Body of pancreas (tissue), 4 donors: ENCODE data around the gene BCS1L. TPM values are rescaled to one million over a fixed set of nuclear protein-coding genes. Genes with fewer than 3 reads are reported as not detected.
A peak's percentile ranks its signal among the peaks of the same experiment; 100 is the strongest.

Source experiments
- ATAC-seq: fragments of 150-250 bp; one replicate; pipeline ENCODE4 v1.9.1; 2016
- DNase-seq, 4 donors: peaks; one replicate each; pipeline ENCODE4 v3.0.0-alpha.2; 2019
- H3K27ac ChIP-seq, 4 donors: fragments of 200-600 bp; sonication (generic); 1 replicate in 3 of 4; 2 replicates in 1 of 4; pipeline versions ENCODE4 v1.5.1 to v1.6.1; 2016 to 2019; ENCODE audit warnings: mild to moderate bottlenecking in 1 of 4, mixed read lengths in 1 of 4, moderate library complexity in 1 of 4
- H3K27me3 ChIP-seq, 2 donors: fragments of 200-600 bp; sonication (generic); one replicate each; pipeline ENCODE4 v1.6.0; 2016; ENCODE audit warnings: mild to moderate bottlenecking in 1 of 2
- H3K36me3 ChIP-seq, 2 donors: fragments of 200-600 bp; sonication (generic); replicated peaks in 1 of 2; 2 replicates each; pipeline ENCODE4 v1.5.1; 2016; ENCODE audit warnings: low read depth in 2 of 2; ENCODE audit not compliant: insufficient read depth in 1 of 2
- H3K4me1 ChIP-seq: fragments of 200-600 bp; sonication (generic); one replicate; pipeline ENCODE4 v1.6.0; 2016
- H3K4me3 ChIP-seq, 2 donors: fragments of 200-600 bp; sonication (generic); 1 replicate in 1 of 2; 2 replicates in 1 of 2; pipeline ENCODE4 v1.5.1; 2016 to 2019
- H3K9me3 ChIP-seq, 3 donors: fragments of 200-600 bp; sonication (generic); 1 replicate in 2 of 3; 2 replicates in 1 of 3; pipeline ENCODE4 v1.5.1; 2016
- CTCF ChIP-seq, 7 experiments: fragments of 450-650 bp in 4 of 7; fragments of 200-600 bp in 3 of 7; sonication (generic) in 3 of 7; IDR thresholded peaks; one replicate each; pipeline ENCODE4 v1.5.1; 2016 to 2019; ENCODE audit warnings: antibody characterized with exemption in 7 of 7
- POLR2A ChIP-seq, 3 donors: fragments of 450-650 bp; IDR thresholded peaks; one replicate each; pipeline ENCODE4 v1.6.1; 2016; ENCODE audit warnings: antibody characterized with exemption in 3 of 3, mild to moderate bottlenecking in 2 of 3
- WGBS, 2 donors: methylation state at CpG; one replicate each; pipeline ENCODE4 v1.1.5; 2017; 5-methylcytosine and 5-hydroxymethylcytosine counted together
- intact Hi-C: fragments of 100-400 bp; cut with DNase I; formaldehyde crosslinking; loops from one replicate; pipeline ENCODE4 v1.15.1; 2023
- total RNA-seq, 2 donors: library from RNA; depleted of rRNA; stranded (reverse); fragments of >200 nt; gene quantifications; one replicate each; pipeline ENCODE4 v1.1.0, GENCODE V29; 2016

The BCS1L gene, protein sequence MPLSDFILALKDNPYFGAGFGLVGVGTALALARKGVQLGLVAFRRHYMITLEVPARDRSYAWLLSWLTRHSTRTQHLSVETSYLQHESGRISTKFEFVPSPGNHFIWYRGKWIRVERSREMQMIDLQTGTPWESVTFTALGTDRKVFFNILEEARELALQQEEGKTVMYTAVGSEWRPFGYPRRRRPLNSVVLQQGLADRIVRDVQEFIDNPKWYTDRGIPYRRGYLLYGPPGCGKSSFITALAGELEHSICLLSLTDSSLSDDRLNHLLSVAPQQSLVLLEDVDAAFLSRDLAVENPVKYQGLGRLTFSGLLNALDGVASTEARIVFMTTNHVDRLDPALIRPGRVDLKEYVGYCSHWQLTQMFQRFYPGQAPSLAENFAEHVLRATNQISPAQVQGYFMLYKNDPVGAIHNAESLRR
- 10 to 100 TPM; 34.2 to 64.3 TPM for total RNA-seq

DNA sequence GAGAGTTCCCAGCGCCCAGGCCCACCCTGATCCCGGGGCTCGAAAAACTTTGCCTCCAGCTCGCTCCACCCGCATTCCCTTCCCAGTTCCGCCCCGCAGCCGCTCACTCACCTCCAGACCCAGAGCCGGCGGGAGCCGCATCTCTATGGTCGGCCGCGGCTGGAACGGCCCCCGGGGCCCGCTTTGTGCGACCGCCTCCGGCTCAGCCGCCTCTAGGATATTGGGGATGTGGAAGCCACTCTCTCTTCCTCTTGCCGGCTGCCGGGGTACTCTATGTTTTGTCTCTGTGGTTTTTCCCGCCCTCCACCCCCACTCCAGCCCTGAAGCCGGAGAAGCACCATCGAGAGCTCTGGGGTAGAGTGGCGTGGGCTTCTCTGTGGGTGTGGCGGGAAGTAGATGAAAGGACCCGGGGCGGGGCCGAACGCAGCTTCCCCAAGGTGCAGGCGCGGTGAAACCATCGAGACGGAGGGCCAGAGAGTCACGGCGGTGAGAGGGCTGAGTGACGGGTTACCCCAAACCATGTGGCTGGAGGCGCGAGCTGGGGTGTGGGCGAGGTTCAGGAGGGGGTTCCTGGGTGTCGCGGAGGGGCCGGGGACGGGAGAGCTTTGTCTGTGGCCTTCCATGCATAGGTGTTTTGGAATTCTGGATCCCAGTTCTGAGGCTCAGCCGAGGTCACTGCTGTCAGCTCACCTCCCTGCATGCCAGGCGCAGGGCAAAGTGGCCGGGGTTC, at the start of gene BCS1L, which contains the start of gene ZNF142:
BCS1L (plus strand) TSS at position 426 of the 730 bp plus-strand sequence. CDS start 1,305 bp downstream, outside the sequence.
ZNF142 (minus strand) TSS at position 366 of the 730 bp plus-strand sequence. CDS start 3,194 bp downstream, outside the sequence.
- Histone ChIP-seq H3K4me1 (peaks cover 27% of the 10 kb centered on the region), H3K4me3 (peak within 1 kb of the TSS; percentile 39 to 80), H3K27me3 (no peaks in the 10 kb centered on the region), H3K36me3 (peaks cover 3 to 31% of the 10 kb centered on the region in 2 donors), H3K9me3 (no peaks in the 10 kb centered on the region), H3K27ac (peak within 1 kb of the TSS; percentile 27 to 77 (median 62))
- ATAC-seq (peak; percentile 96), DNase-seq (peak; percentile 87 to 94 (median 91))
- TF ChIP-seq POLR2A (IDR thresholded peaks at IDR 0.05) (peak; percentile 14 to 64 (median 63)), CTCF (IDR thresholded peaks at IDR 0.05) (no peak)
- intact Hi-C loops, result loop anchor here (10.0 kb wide), 1 partner anchor 395 kb away; the partner anchor contains the start of gene GPBAR1
- 0 to 2% methylated on average over 19 to 49 of the region's 49 CpGs for WGBS, 2 donors

GRCh38 chr2:218615868-218616315, 43.6 kb upstream of the BCS1L start:
- no peak for DNase-seq
- no peak overlapping the region for H3K4me3 ChIP-seq
- no peaks in the 10 kb centered on the region for H3K36me3 ChIP-seq
- no peaks in the 10 kb centered on the region for H3K27me3 ChIP-seq
- H3K9me3 ChIP-seq, result no peaks in the 10 kb centered on the region
- intact Hi-C loops, result no loop called here
- no peak for ATAC-seq
- no peaks in the 10 kb centered on the region for H3K4me1 ChIP-seq
- TF ChIP-seq CTCF (IDR thresholded peaks at IDR 0.05), result no peak
- no peak for TF ChIP-seq POLR2A (IDR thresholded peaks at IDR 0.05)
- 71% methylated on average over 4 to 6 of the region's 6 CpGs for WGBS, 2 donors
- H3K27ac ChIP-seq, result no peak overlapping the region

GRCh38 chr2:218618102-218618860, 41.2 kb upstream of the BCS1L start:
- Histone ChIP-seq H3K27me3 (no peaks in the 10 kb centered on the region), H3K27ac (no peak overlapping the region), H3K36me3 (no peaks in the 10 kb centered on the region), H3K9me3 (no peaks in the 10 kb centered on the region), H3K4me1 (no peaks in the 10 kb centered on the region), H3K4me3 (no peak overlapping the region)
- intact Hi-C loops, result no loop called here
- DNase-seq (no peak), ATAC-seq (no peak)
- WGBS, 2 donors, result 76 to 89% methylated on average over 6 of the region's 9 CpGs
- TF ChIP-seq CTCF (IDR thresholded peaks at IDR 0.05) (no peak), POLR2A (IDR thresholded peaks at IDR 0.05) (no peak)

GRCh38 chr2:218621007-218621406, 38.5 kb upstream of the BCS1L start:
- no peaks in the 10 kb centered on the region for H3K27me3 ChIP-seq
- no peak overlapping the region for H3K4me3 ChIP-seq
- H3K9me3 ChIP-seq, result no peaks in the 10 kb centered on the region
- intact Hi-C loops, result no loop called here
- DNase-seq (no peak), ATAC-seq (no peak)
- H3K27ac ChIP-seq, result no peak overlapping the region
- H3K36me3 ChIP-seq, result no peaks in the 10 kb centered on the region
- H3K4me1 ChIP-seq, result no peaks in the 10 kb centered on the region
- no peak for TF ChIP-seq CTCF (IDR thresholded peaks at IDR 0.05)
- WGBS, 2 donors, result 67 to 77% methylated on average over 7 of the region's 7 CpGs
